Measurements from ENCODE around the gene BABAM2.

The BABAM2 gene

DNA sequence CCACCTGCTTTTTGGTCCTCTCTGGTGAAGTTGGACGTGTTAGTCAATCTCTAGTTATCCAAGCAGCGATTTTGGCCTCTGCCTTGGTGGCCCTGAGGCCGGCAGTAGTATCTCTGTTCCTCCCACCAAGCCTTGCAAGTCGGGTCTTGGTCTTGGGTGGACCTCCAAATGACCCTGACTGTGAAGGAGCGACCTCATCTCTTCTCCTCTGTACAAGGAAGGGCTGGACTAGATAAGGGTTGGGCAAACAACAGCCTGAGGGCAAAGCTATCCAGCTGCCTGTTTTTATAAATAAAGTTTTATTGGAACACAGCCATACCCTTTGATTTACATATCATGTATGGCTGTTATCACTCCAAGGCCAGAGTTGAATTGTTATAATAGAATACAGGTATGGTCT lies 427.5 kb downstream of the BABAM2 start:
- TF ChIP-seq, protein P1, sequence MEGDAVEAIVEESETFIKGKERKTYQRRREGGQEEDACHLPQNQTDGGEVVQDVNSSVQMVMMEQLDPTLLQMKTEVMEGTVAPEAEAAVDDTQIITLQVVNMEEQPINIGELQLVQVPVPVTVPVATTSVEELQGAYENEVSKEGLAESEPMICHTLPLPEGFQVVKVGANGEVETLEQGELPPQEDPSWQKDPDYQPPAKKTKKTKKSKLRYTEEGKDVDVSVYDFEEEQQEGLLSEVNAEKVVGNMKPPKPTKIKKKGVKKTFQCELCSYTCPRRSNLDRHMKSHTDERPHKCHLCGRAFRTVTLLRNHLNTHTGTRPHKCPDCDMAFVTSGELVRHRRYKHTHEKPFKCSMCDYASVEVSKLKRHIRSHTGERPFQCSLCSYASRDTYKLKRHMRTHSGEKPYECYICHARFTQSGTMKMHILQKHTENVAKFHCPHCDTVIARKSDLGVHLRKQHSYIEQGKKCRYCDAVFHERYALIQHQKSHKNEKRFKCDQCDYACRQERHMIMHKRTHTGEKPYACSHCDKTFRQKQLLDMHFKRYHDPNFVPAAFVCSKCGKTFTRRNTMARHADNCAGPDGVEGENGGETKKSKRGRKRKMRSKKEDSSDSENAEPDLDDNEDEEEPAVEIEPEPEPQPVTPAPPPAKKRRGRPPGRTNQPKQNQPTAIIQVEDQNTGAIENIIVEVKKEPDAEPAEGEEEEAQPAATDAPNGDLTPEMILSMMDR (IDR thresholded peaks at IDR 0.05; ENCODE audit: low read depth, low read length, missing control alignments), result no peak
- H3K4me3 ChIP-seq (ENCODE audit: low read depth, low read length), result no peak overlapping the region
- no peak for DNase-seq (ENCODE audit: low read depth)

DNA sequence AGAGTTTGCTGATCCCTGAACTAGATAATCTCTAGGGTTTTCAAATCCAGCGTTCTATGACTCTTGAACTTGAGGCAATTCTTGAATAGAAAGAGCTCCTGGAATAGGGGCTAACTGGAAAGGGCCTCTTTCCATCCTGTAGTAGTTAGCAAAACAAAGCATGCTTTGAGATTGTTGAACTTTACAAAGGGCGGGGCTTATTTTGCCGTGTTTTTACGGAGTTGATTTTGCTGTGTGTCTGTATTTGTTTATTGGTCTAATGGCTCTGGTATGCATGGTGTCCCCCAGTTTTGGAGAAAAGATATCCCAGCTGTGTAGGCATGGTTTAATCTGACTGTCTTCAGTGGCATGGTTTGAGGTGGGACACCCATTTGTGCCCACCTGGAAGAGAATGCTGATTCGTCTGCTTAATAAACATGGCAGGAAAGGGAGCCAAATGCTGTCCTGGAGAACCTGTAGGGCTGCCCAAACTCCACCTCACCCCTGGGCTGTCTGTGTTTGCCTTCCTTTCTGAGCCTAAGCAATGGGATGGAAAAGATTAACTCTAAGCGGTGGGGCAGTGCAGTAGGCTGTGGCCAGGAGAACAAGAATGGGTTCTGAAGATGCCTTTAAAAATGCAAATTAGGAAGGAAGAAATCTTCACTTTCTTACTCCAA lies 428.1 kb downstream of the BABAM2 start:
- H3K4me3 ChIP-seq (ENCODE audit: low read depth, low read length), result no peak overlapping the region
- DNase-seq (ENCODE audit: low read depth), result no peak
- TF ChIP-seq, protein P1 (IDR thresholded peaks at IDR 0.05; ENCODE audit: low read depth, low read length, missing control alignments), result no peak

- no peak for DNase-seq (ENCODE audit: low read depth)
- no peak overlapping the region for H3K4me3 ChIP-seq (ENCODE audit: low read depth, low read length)
- TF ChIP-seq, protein P1 (IDR thresholded peaks at IDR 0.05; ENCODE audit: low read depth, low read length, missing control alignments), result no peak
Measured at GRCh38 chr2:28319118-28320008, 428.8 kb downstream of the BABAM2 start.

- TF ChIP-seq, protein P1 (IDR thresholded peaks at IDR 0.05; ENCODE audit: low read depth, low read length, missing control alignments), result no peak
- no peak overlapping the region for H3K4me3 ChIP-seq (ENCODE audit: low read depth, low read length)
- DNase-seq (ENCODE audit: low read depth), result no peak
Measured at GRCh38 chr2:28320009-28320365, 429.5 kb downstream of the BABAM2 start.

DNA sequence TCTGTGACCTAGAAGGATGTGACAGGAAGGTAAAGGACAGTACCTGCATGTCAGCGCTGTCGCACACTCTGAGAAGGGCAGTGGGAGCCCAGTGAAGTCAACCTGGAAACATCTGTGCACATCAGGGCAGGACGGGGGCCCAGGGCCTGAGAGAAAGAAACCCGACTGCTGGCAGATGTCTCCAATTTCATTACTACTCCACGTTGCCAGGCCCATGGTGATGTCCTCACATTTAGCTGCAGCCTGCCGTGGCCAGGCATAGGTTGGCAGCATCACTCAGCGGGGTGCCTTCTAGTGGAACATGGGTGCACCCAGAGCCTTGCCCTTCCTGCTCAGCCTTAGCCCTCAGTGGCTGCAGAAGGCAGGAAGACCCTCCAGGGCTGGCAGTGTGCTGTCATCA lies 429.8 kb downstream of the BABAM2 start:
- DNase-seq (ENCODE audit: low read depth), result no peak
- H3K4me3 ChIP-seq (ENCODE audit: low read depth, low read length), result no peak overlapping the region
- TF ChIP-seq, protein P1 (IDR thresholded peaks at IDR 0.05; ENCODE audit: low read depth, low read length, missing control alignments), result no peak

GRCh38 chr2:28321426-28321825 lies 430.9 kb downstream of the BABAM2 start:
- TF ChIP-seq, protein P1 (IDR thresholded peaks at IDR 0.05; ENCODE audit: low read depth, low read length, missing control alignments), result no peak
- no peak overlapping the region for H3K4me3 ChIP-seq (ENCODE audit: low read depth, low read length)
- no peak for DNase-seq (ENCODE audit: low read depth)
